ENCODE results near the gene MEAF6. TPM values are rescaled to one million over a fixed set of nuclear protein-coding genes. Genes with fewer than 3 reads are reported as not detected.

The MEAF6 gene
- total RNA-seq, 1 donor from 2014 or later: 44.2 TPM

- DNase-seq: no peak
Observed at GRCh38 chr1:37472994-37473393, 41.6 kb downstream of the MEAF6 start.

GRCh38 chr1:37472281-37472680 lies 42.3 kb downstream of the MEAF6 start:
- DNase-seq: no peak

- no peak for DNase-seq
Observed at GRCh38 chr1:37471345-37472231, 43.0 kb downstream of the MEAF6 start.

- DNase-seq: no peak
Observed at GRCh38 chr1:37469386-37469785, 45.2 kb downstream of the MEAF6 start.

- no peak for DNase-seq
Observed at GRCh38 chr1:37468037-37468436, 46.5 kb downstream of the MEAF6 start.

- no peak for DNase-seq
Observed at GRCh38 chr1:37465593-37466517, 48.7 kb downstream of the MEAF6 start.

GRCh38 chr1:37464443-37464842 lies 50.1 kb downstream of the MEAF6 start:
- no peak for DNase-seq

GRCh38 chr1:37461698-37462436 lies 52.7 kb downstream of the MEAF6 start:
- no peak for DNase-seq

- DNase-seq: no peak
Observed at GRCh38 chr1:37458551-37458950, 56.0 kb downstream of the MEAF6 start.

GRCh38 chr1:37456614-37457013 lies 58.0 kb downstream of the MEAF6 start:
- DNase-seq: no peak

GRCh38 chr1:37455516-37455915 lies 59.0 kb downstream of the MEAF6 start:
- DNase-seq: no peak

GRCh38 chr1:37453647-37454046 lies 60.9 kb downstream of the MEAF6 start:
- DNase-seq: no peak

GRCh38 chr1:37452416-37452815 lies 62.1 kb downstream of the MEAF6 start:
- DNase-seq: no peak

- no peak for DNase-seq
Observed at GRCh38 chr1:37449936-37450335, 64.6 kb downstream of the MEAF6 start.

- DNase-seq: no peak
Observed at GRCh38 chr1:37448691-37449417, 65.7 kb downstream of the MEAF6 start.

- no peak for DNase-seq
Observed at GRCh38 chr1:37448185-37448584, 66.4 kb downstream of the MEAF6 start.

GRCh38 chr1:37446874-37447273 lies 67.7 kb downstream of the MEAF6 start:
- DNase-seq: no peak

GRCh38 chr1:37442644-37443043 lies 71.9 kb downstream of the MEAF6 start:
- DNase-seq: no peak
